ENCODE measurements around the gene ZFYVE27.

The ZFYVE27 gene

GRCh38 chr10:97778452-97779302 lies 41.7 kb downstream of the ZFYVE27 start:
- no peak for DNase-seq
- peaks cover 8% of the 10 kb centered on the region for H3K4me1 ChIP-seq (ENCODE audit: insufficient read depth, low read length)
- H2AFZ ChIP-seq (ENCODE audit: low read depth, low read length), result no peak overlapping the region
- H4K20me1 ChIP-seq (ENCODE audit: insufficient read depth, low read length), result no peaks in the 10 kb centered on the region
- H3K9ac ChIP-seq (ENCODE audit: low read depth, low read length), result no peak overlapping the region
- H3K36me3 ChIP-seq (ENCODE audit: insufficient read depth, low read length), result no peaks in the 10 kb centered on the region
- no peak overlapping the region for H3K4me3 ChIP-seq (ENCODE audit: low read depth in 1 of 2, low read length in 2 of 2)
- H3K27me3 ChIP-seq (ENCODE audit: insufficient read depth, low read length, poor library complexity), result no peaks in the 10 kb centered on the region
- ATAC-seq (ENCODE audit: insufficient read depth, low read depth), result no peak
- H3K4me2 ChIP-seq (ENCODE audit: insufficient read depth, low read length), result no peak overlapping the region
- no peak overlapping the region for H3K27ac ChIP-seq (ENCODE audit: low read length)
- H3K9me3 ChIP-seq (ENCODE audit: insufficient read depth, low read length, severe bottlenecking), result no peaks in the 10 kb centered on the region
- H3K79me2 ChIP-seq (ENCODE audit: insufficient read depth, low read length), result no peaks in the 10 kb centered on the region
- TF ChIP-seq EZH2 (IDR thresholded peaks at IDR 0.05; ENCODE audit: borderline replicate concordance, low read depth, low read length, severe bottlenecking) (no peak), CTCF (IDR thresholded peaks at IDR 0.05; ENCODE audit: borderline replicate concordance, extremely low read depth, low read length, poor library complexity, severe bottlenecking) (no peak)

- H4K20me1 ChIP-seq (ENCODE audit: insufficient read depth, low read length), result no peaks in the 10 kb centered on the region
- ATAC-seq (ENCODE audit: insufficient read depth, low read depth), result no peak
- H3K4me3 ChIP-seq (ENCODE audit: low read depth in 1 of 2, low read length in 2 of 2), result no peak overlapping the region
- H3K27ac ChIP-seq (ENCODE audit: low read length), result no peak overlapping the region
- H3K36me3 ChIP-seq (ENCODE audit: insufficient read depth, low read length), result no peaks in the 10 kb centered on the region
- no peak overlapping the region for H3K4me2 ChIP-seq (ENCODE audit: insufficient read depth, low read length)
- no peaks in the 10 kb centered on the region for H3K79me2 ChIP-seq (ENCODE audit: insufficient read depth, low read length)
- peaks cover 8% of the 10 kb centered on the region for H3K4me1 ChIP-seq (ENCODE audit: insufficient read depth, low read length)
- TF ChIP-seq CTCF (IDR thresholded peaks at IDR 0.05; ENCODE audit: borderline replicate concordance, extremely low read depth, low read length, poor library complexity, severe bottlenecking) (no peak), EZH2 (IDR thresholded peaks at IDR 0.05; ENCODE audit: borderline replicate concordance, low read depth, low read length, severe bottlenecking) (no peak)
- no peak for DNase-seq
- no peak overlapping the region for H2AFZ ChIP-seq (ENCODE audit: low read depth, low read length)
- H3K9me3 ChIP-seq (ENCODE audit: insufficient read depth, low read length, severe bottlenecking), result no peaks in the 10 kb centered on the region
- no peak overlapping the region for H3K9ac ChIP-seq (ENCODE audit: low read depth, low read length)
- no peaks in the 10 kb centered on the region for H3K27me3 ChIP-seq (ENCODE audit: insufficient read depth, low read length, poor library complexity)
Measured at GRCh38 chr10:97779492-97779891, 42.6 kb downstream of the ZFYVE27 start.

- Histone ChIP-seq H3K4me3 (ENCODE audit: low read depth in 1 of 2, low read length in 2 of 2) (no peak overlapping the region), H3K4me1 (ENCODE audit: insufficient read depth, low read length) (peaks cover 8% of the 10 kb centered on the region), H3K36me3 (ENCODE audit: insufficient read depth, low read length) (no peaks in the 10 kb centered on the region), H3K79me2 (ENCODE audit: insufficient read depth, low read length) (no peaks in the 10 kb centered on the region), H3K27me3 (ENCODE audit: insufficient read depth, low read length, poor library complexity) (no peaks in the 10 kb centered on the region), H3K9me3 (ENCODE audit: insufficient read depth, low read length, severe bottlenecking) (no peaks in the 10 kb centered on the region), H3K4me2 (ENCODE audit: insufficient read depth, low read length) (no peak overlapping the region), H2AFZ (ENCODE audit: low read depth, low read length) (no peak overlapping the region), H3K27ac (ENCODE audit: low read length) (no peak overlapping the region), H3K9ac (ENCODE audit: low read depth, low read length) (no peak overlapping the region), H4K20me1 (ENCODE audit: insufficient read depth, low read length) (no peaks in the 10 kb centered on the region)
- TF ChIP-seq EZH2 (IDR thresholded peaks at IDR 0.05; ENCODE audit: borderline replicate concordance, low read depth, low read length, severe bottlenecking) (no peak), CTCF (IDR thresholded peaks at IDR 0.05; ENCODE audit: borderline replicate concordance, extremely low read depth, low read length, poor library complexity, severe bottlenecking) (no peak)
- no peak for ATAC-seq (ENCODE audit: insufficient read depth, low read depth)
- DNase-seq, result no peak
Measured at GRCh38 chr10:97779975-97780374, 43.0 kb downstream of the ZFYVE27 start.
